Panc1 (cell line): Measurements from ENCODE around the gene ZNF501.

Experiments
- CTCF ChIP-seq: fragments of 450-650 bp; IDR thresholded peaks from 2 replicates; pipeline ENCODE4 v1.5.1; 2017; ENCODE audit warnings: mild to moderate bottlenecking
- REST ChIP-seq, 2 experiments: IDR thresholded peaks; 2 replicates each; pipeline ENCODE4 v1.6.1; 2011 to 2012; ENCODE audit warnings: low read depth in 2 of 2, control low read depth in 1 of 2, low read length in 1 of 2, mild to moderate bottlenecking in 1 of 2, moderate library complexity in 1 of 2; ENCODE audit not compliant: insufficient read depth in 1 of 2

- TF ChIP-seq CTCF: no peak
- no peak for TF ChIP-seq REST (IDR thresholded peaks at IDR 0.05; ENCODE audit: insufficient read depth in 1 of 2, low read depth in 2 of 2, low read length in 1 of 2)
These were observed 7.4 kb upstream of the ZNF501 start for GRCh38 chr3:44722103-44722401.
